Measurements from ENCODE around the gene XPA. TPM values are rescaled to one million over a fixed set of nuclear protein-coding genes. Genes with fewer than 3 reads are reported as not detected.

XPA gene
- total and polyA plus RNA-seq, 4 donors, result 6.6 to 19.6 (median 6.8) TPM

DNA sequence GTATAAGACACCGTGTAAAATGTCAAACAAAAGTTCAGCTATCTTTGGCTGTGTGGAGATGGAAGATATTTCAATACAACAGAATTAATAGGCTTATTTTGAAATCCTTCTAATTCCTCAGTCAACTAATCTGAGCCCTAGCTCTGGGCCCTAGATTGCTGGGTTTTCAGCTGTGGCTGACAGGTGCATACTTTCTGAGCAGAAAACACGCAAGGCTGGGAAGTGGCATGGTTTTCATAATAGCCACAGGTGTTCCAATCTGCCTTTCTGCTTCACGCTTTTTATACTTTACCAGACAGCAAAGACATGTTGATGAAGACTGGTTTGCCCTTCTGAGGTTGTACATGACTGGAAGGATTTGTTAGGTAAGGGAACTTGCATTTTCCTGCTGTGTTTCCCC is 20.7 kb upstream of the XPA start:
- no peaks in the 10 kb centered on the region for H3K36me3 ChIP-seq (ENCODE audit: control insufficient read depth in 4 of 4, insufficient read depth in 3 of 4, low read depth in 1 of 4, low read length in 3 of 4)
- no peaks in the 10 kb centered on the region for H3K4me1 ChIP-seq (ENCODE audit: control insufficient read depth in 4 of 4, insufficient read depth in 4 of 4, low read length in 3 of 4)
- H3K9ac ChIP-seq (ENCODE audit: low read depth in 1 of 2, low read length in 2 of 2), result no peak overlapping the region
- peaks cover 0 to 2% (median 0%) of the 10 kb centered on the region in 4 donors for H3K9me3 ChIP-seq (ENCODE audit: control insufficient read depth in 4 of 4, low read length in 3 of 4)
- H3K27me3 ChIP-seq (ENCODE audit: control insufficient read depth in 4 of 4, insufficient read depth in 4 of 4, low read length in 3 of 4), result no peaks in the 10 kb centered on the region
- H3K4me3 ChIP-seq (ENCODE audit: low read depth in 1 of 3, low read length in 3 of 3), result no peak overlapping the region
- TF ChIP-seq, protein P1, sequence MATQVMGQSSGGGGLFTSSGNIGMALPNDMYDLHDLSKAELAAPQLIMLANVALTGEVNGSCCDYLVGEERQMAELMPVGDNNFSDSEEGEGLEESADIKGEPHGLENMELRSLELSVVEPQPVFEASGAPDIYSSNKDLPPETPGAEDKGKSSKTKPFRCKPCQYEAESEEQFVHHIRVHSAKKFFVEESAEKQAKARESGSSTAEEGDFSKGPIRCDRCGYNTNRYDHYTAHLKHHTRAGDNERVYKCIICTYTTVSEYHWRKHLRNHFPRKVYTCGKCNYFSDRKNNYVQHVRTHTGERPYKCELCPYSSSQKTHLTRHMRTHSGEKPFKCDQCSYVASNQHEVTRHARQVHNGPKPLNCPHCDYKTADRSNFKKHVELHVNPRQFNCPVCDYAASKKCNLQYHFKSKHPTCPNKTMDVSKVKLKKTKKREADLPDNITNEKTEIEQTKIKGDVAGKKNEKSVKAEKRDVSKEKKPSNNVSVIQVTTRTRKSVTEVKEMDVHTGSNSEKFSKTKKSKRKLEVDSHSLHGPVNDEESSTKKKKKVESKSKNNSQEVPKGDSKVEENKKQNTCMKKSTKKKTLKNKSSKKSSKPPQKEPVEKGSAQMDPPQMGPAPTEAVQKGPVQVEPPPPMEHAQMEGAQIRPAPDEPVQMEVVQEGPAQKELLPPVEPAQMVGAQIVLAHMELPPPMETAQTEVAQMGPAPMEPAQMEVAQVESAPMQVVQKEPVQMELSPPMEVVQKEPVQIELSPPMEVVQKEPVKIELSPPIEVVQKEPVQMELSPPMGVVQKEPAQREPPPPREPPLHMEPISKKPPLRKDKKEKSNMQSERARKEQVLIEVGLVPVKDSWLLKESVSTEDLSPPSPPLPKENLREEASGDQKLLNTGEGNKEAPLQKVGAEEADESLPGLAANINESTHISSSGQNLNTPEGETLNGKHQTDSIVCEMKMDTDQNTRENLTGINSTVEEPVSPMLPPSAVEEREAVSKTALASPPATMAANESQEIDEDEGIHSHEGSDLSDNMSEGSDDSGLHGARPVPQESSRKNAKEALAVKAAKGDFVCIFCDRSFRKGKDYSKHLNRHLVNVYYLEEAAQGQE (IDR thresholded peaks at IDR 0.05), result no peak
- TF ChIP-seq FOXA1 (IDR thresholded peaks at IDR 0.05), result no peak
- TF ChIP-seq, protein P2, sequence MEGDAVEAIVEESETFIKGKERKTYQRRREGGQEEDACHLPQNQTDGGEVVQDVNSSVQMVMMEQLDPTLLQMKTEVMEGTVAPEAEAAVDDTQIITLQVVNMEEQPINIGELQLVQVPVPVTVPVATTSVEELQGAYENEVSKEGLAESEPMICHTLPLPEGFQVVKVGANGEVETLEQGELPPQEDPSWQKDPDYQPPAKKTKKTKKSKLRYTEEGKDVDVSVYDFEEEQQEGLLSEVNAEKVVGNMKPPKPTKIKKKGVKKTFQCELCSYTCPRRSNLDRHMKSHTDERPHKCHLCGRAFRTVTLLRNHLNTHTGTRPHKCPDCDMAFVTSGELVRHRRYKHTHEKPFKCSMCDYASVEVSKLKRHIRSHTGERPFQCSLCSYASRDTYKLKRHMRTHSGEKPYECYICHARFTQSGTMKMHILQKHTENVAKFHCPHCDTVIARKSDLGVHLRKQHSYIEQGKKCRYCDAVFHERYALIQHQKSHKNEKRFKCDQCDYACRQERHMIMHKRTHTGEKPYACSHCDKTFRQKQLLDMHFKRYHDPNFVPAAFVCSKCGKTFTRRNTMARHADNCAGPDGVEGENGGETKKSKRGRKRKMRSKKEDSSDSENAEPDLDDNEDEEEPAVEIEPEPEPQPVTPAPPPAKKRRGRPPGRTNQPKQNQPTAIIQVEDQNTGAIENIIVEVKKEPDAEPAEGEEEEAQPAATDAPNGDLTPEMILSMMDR (IDR thresholded peaks at IDR 0.05; ENCODE audit: low read depth, low read length, missing input control), result no peak
- TF ChIP-seq, protein P3, sequence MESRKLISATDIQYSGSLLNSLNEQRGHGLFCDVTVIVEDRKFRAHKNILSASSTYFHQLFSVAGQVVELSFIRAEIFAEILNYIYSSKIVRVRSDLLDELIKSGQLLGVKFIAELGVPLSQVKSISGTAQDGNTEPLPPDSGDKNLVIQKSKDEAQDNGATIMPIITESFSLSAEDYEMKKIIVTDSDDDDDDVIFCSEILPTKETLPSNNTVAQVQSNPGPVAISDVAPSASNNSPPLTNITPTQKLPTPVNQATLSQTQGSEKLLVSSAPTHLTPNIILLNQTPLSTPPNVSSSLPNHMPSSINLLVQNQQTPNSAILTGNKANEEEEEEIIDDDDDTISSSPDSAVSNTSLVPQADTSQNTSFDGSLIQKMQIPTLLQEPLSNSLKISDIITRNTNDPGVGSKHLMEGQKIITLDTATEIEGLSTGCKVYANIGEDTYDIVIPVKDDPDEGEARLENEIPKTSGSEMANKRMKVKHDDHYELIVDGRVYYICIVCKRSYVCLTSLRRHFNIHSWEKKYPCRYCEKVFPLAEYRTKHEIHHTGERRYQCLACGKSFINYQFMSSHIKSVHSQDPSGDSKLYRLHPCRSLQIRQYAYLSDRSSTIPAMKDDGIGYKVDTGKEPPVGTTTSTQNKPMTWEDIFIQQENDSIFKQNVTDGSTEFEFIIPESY (IDR thresholded peaks at IDR 0.05), result no peak
- no peak for DNase-seq (ENCODE audit: low spot score)
- H3K27ac ChIP-seq (ENCODE audit: low read depth in 1 of 2, low read length in 2 of 2), result no peak overlapping the region
- 87% methylated on average over 3 of the region's 3 CpGs for WGBS

DNA sequence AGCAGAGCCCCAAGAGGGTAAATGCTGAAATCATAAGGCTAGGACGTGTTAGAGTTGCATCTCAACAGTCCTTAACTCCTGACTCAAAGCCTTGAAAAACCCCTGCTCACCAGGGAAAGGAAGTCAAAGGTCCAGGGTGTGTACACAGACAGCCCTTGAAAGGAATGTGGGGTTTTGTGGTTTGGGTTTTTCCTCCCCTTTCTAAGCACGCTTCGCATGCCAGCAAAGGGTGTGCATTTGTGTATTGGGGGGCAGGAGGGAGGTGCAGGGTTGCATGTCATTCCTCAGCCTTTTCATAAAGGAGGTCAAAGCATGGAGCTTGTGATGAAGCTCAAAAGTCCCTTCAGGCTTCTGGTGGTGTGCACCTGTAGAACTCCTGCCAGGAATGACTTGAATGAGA is 17.3 kb upstream of the XPA start:
- Histone ChIP-seq H3K27me3 (ENCODE audit: control insufficient read depth in 4 of 4, insufficient read depth in 4 of 4, low read length in 3 of 4) (no peaks in the 10 kb centered on the region), H3K9ac (ENCODE audit: low read depth in 1 of 2, low read length in 2 of 2) (no peak overlapping the region), H3K4me3 (ENCODE audit: low read depth in 1 of 3, low read length in 3 of 3) (no peak overlapping the region), H3K9me3 (ENCODE audit: control insufficient read depth in 4 of 4, low read length in 3 of 4) (no peaks in the 10 kb centered on the region), H3K4me1 (ENCODE audit: control insufficient read depth in 4 of 4, insufficient read depth in 4 of 4, low read length in 3 of 4) (peaks cover 0 to 2% (median 0%) of the 10 kb centered on the region in 4 donors), H3K27ac (ENCODE audit: low read depth in 1 of 2, low read length in 2 of 2) (no peak overlapping the region), H3K36me3 (ENCODE audit: control insufficient read depth in 4 of 4, insufficient read depth in 3 of 4, low read depth in 1 of 4, low read length in 3 of 4) (no peaks in the 10 kb centered on the region)
- DNase-seq (ENCODE audit: low spot score), result no peak
- WGBS, result 65% methylated on average over 3 of the region's 3 CpGs
- TF ChIP-seq YY1 (IDR thresholded peaks at IDR 0.05) (no peak), NR2F2 (IDR thresholded peaks at IDR 0.05) (no peak), RAD21 (IDR thresholded peaks at IDR 0.05) (no peak), EGR1 (IDR thresholded peaks at IDR 0.05; ENCODE audit: low read depth in 2 of 2) (no peak), HNF4A (conservative IDR thresholded peaks at IDR 0.05) (no peak), RXRA (IDR thresholded peaks at IDR 0.05) (no peak), FOXA1 (IDR thresholded peaks at IDR 0.05) (no peak), JUND (IDR thresholded peaks at IDR 0.05) (no peak)

DNA sequence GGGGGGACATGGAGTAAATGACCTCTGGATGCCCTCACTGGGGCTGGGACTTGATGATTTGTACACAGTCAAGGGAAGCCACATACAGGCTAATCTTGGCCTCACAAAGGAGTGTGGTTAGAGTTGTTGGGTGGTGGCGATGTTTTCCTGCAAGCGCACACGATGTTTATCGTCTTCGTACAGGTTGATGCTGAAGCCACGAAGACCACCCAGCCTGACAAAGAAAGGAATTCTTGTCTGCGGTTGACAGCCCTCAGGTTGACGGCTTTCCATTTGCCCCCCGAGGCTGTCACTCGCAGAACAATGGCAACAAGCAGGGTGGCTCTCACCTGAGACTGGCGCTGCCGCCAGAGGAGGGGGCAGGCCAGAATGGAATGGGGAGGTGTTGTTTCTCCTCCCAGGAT is 14.1 kb upstream of the XPA start:
- no peak for TF ChIP-seq FOXA2 (IDR thresholded peaks at IDR 0.05)
- WGBS, result 58% methylated on average over 12 of the region's 12 CpGs
- no peaks in the 10 kb centered on the region for H3K27me3 ChIP-seq (ENCODE audit: control insufficient read depth in 4 of 4, insufficient read depth in 4 of 4, low read length in 3 of 4)
- peaks cover 0 to 2% (median 0%) of the 10 kb centered on the region in 4 donors for H3K4me1 ChIP-seq (ENCODE audit: control insufficient read depth in 4 of 4, insufficient read depth in 4 of 4, low read length in 3 of 4)
- no peak overlapping the region for H3K9ac ChIP-seq (ENCODE audit: low read depth in 1 of 2, low read length in 2 of 2)
- no peak overlapping the region for H3K4me3 ChIP-seq (ENCODE audit: low read depth in 1 of 3, low read length in 3 of 3)
- no peak for DNase-seq (ENCODE audit: low spot score)
- no peak overlapping the region for H3K27ac ChIP-seq (ENCODE audit: low read depth in 1 of 2, low read length in 2 of 2)
- H3K9me3 ChIP-seq (ENCODE audit: control insufficient read depth in 4 of 4, low read length in 3 of 4), result no peaks in the 10 kb centered on the region
- no peaks in the 10 kb centered on the region for H3K36me3 ChIP-seq (ENCODE audit: control insufficient read depth in 4 of 4, insufficient read depth in 3 of 4, low read depth in 1 of 4, low read length in 3 of 4)
